Fibroblast of the aortic adventitia (primary cell): ENCODE measurements around the gene TTC12. TPM values are rescaled to one million over a fixed set of nuclear protein-coding genes. Genes with fewer than 3 reads are reported as not detected.

Source experiments
- DNase-seq: peaks from one replicate; pipeline ENCODE4 v3.0.0-alpha.2; 2010; ENCODE audit warnings: low read depth
- H3K4me3 ChIP-seq: 2 replicates; pipeline ENCODE4 v1.5.1; 2011; ENCODE audit warnings: low read depth, mild to moderate bottlenecking, control low read depth, low read length, moderate library complexity
- CTCF ChIP-seq: IDR thresholded peaks from 2 replicates; pipeline ENCODE4 v1.5.1; 2011; ENCODE audit warnings: mild to moderate bottlenecking, low read length, control low read depth, inconsistent platforms; ENCODE audit not compliant: insufficient read depth
- total RNA-seq: library from RNA; depleted of rRNA; stranded (reverse); fragments of >200 nt; gene quantifications from 2 replicates; pipeline ENCODE4 v1.2.3, GENCODE V29; 2012; ENCODE audit warnings: low replicate concordance

The TTC12 gene
- total RNA-seq, 1 donor: 9.8 TPM

GRCh38 chr11:113271551-113272245, 42.7 kb upstream of the TTC12 start:
- no peak for TF ChIP-seq CTCF
- no peak for DNase-seq
- no peak overlapping the region for H3K4me3 ChIP-seq

DNA sequence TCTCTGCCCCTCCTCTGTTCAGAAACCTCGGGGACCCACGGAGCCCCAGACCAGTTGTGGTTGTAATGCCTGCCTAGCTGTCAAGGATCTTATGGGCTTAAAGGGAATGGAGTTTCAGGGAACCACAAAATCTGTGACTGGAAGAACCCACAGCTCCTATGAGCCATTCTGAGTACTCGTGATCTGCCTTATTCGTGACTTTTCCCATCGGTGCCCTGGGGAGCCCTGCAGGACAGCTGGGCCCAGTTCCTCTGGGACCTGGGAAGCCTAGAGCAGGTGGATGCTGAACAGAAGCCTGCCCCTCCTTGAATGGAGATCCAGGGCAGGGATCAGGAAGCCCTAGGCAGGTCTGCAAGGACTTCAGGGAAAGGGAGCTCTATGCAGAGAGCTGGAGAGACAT, 42.1 kb upstream of the TTC12 start:
- no peak overlapping the region for H3K4me3 ChIP-seq
- no peak for DNase-seq
- TF ChIP-seq CTCF: no peak

DNA sequence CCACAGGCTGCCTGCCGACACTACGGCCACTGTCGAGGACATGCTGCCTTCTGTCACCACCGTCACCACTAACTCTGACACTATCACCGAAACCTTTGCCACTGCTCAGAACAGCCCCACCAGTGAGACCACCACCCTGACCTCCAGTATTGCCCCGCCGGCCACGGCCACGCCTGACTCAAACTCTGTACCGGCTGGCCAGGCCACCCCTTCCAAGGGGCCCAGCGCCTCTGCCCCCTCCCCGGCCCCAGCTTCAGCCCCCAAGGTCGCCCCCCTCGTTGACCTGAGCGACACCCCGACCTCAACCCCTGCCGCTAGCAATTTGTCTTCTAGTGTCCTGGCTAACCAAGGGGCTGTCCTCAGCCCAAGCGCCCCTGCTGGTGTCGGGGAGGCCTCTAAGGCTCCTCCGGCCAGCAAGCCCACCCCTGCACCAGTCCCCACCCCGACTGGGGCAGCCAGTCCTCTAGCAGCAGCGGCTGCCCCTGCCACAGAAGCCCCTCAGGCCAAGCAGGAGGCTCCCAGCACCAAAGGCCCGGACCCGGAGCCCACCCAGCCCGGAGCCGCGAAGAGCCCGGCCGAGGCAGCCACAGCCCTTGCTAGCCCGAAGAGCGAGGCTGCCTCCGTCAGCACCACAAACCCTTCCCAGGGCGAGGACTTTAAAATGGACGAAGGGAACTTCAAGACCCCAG, 41.3 kb upstream of the TTC12 start:
- no peak overlapping the region for H3K4me3 ChIP-seq
- TF ChIP-seq CTCF: no peak
- DNase-seq: no peak

- TF ChIP-seq CTCF: no peak
- no peak overlapping the region for H3K4me3 ChIP-seq
- no peak for DNase-seq
Measured at GRCh38 chr11:113273720-113274119, 40.7 kb upstream of the TTC12 start.

- no peak overlapping the region for H3K4me3 ChIP-seq
- DNase-seq: no peak
- no peak for TF ChIP-seq CTCF
Measured at GRCh38 chr11:113274713-113275582, 39.4 kb upstream of the TTC12 start.

DNA sequence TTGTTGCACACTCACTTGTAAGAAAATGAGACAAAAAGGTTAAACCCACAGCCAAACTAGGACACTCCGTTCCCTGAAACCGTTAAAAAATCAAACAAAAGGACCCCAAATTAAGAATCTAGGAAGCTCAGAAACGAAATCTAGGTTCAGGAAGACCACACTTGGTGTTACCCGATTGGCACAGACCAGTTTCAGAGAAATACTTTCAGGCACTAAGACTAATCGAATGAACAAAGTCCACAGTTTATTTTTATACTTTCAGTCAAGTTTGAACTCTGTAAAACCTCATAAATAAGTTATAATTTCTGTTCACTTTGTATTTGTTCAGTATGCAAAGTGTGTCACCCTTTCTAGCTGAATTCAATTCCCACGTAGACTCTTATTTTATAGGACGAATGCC, 38.8 kb upstream of the TTC12 start:
- DNase-seq: no peak
- TF ChIP-seq CTCF: no peak
- no peak overlapping the region for H3K4me3 ChIP-seq
